Measurements from ENCODE around the gene EDN2.

EDN2 gene

GRCh38 chr1:41439234-41439633 is 45.2 kb downstream of the EDN2 start:
- Histone ChIP-seq H2AK5ac (ENCODE audit: low read length, severe bottlenecking) (no peak overlapping the region), H3K4ac (ENCODE audit: low read depth in 1 of 2, low read length in 2 of 2) (no peak overlapping the region), H4K8ac (ENCODE audit: low read length) (no peak overlapping the region), H2BK12ac (ENCODE audit: low read length in 2 of 2) (no peak overlapping the region), H3K27me3 (ENCODE audit: control insufficient read depth in 1 of 2, insufficient read depth in 1 of 2, low read length in 2 of 2) (peaks cover 30 to 47% of the 10 kb centered on the region in 2 experiments), H3K36me3 (ENCODE audit: control insufficient read depth in 1 of 2, insufficient read depth in 2 of 2, low read depth in 1 of 2, low read length in 2 of 2) (no peaks in the 10 kb centered on the region), H2BK15ac (ENCODE audit: low read depth, poor library complexity, severe bottlenecking) (no peak overlapping the region), H3K9me3 (ENCODE audit: control insufficient read depth, low read length) (peaks cover 3% of the 10 kb centered on the region), H3K4me1 (ENCODE audit: control insufficient read depth, insufficient read depth, low read depth, low read length) (peaks cover 9% of the 10 kb centered on the region), H2BK5ac (ENCODE audit: low read depth, low read length, poor library complexity, severe bottlenecking) (no peak overlapping the region), H3K4me3 (ENCODE audit: insufficient read depth in 1 of 2, low read depth in 1 of 2, low read length in 2 of 2) (no peak overlapping the region), H3K79me1 (replicated peaks; ENCODE audit: low read length, poor library complexity, severe bottlenecking) (no peaks in the 10 kb centered on the region), H2BK120ac (ENCODE audit: low read depth, low read length) (no peak overlapping the region), H3K18ac (ENCODE audit: low read depth in 1 of 2, low read length in 2 of 2) (no peak overlapping the region), H4K91ac (ENCODE audit: low read length) (no peak overlapping the region), H3K14ac (ENCODE audit: low read length in 2 of 2) (no peak overlapping the region), H2AFZ (ENCODE audit: low read depth, low read length) (no peak overlapping the region), H3K23ac (ENCODE audit: low read length in 2 of 2) (no peak overlapping the region), H3K27ac (ENCODE audit: low read length, poor library complexity, severe bottlenecking) (no peak overlapping the region), H3K9ac (ENCODE audit: low read length) (no peak overlapping the region), H3K4me2 (ENCODE audit: low read length, poor library complexity, severe bottlenecking) (no peak overlapping the region)
- no peak for DNase-seq
- 81% methylated on average over 6 of the region's 6 CpGs for WGBS

- WGBS = 100% methylated on average over 1 of the region's 1 CpG
- no peak overlapping the region for H4K91ac ChIP-seq (ENCODE audit: low read length)
- H3K18ac ChIP-seq (ENCODE audit: low read depth in 1 of 2, low read length in 2 of 2) = no peak overlapping the region
- no peak overlapping the region for H2BK12ac ChIP-seq (ENCODE audit: low read length in 2 of 2)
- no peak overlapping the region for H3K4me3 ChIP-seq (ENCODE audit: insufficient read depth in 1 of 2, low read depth in 1 of 2, low read length in 2 of 2)
- H2AK5ac ChIP-seq (ENCODE audit: low read length, severe bottlenecking) = no peak overlapping the region
- H2BK120ac ChIP-seq (ENCODE audit: low read depth, low read length) = no peak overlapping the region
- H2BK15ac ChIP-seq (ENCODE audit: low read depth, poor library complexity, severe bottlenecking) = no peak overlapping the region
- H3K36me3 ChIP-seq (ENCODE audit: control insufficient read depth in 1 of 2, insufficient read depth in 2 of 2, low read depth in 1 of 2, low read length in 2 of 2) = no peaks in the 10 kb centered on the region
- H2AFZ ChIP-seq (ENCODE audit: low read depth, low read length) = no peak overlapping the region
- H3K9ac ChIP-seq (ENCODE audit: low read length) = no peak overlapping the region
- H3K4me2 ChIP-seq (ENCODE audit: low read length, poor library complexity, severe bottlenecking) = no peak overlapping the region
- no peak overlapping the region for H3K4ac ChIP-seq (ENCODE audit: low read depth in 1 of 2, low read length in 2 of 2)
- no peak overlapping the region for H4K8ac ChIP-seq (ENCODE audit: low read length)
- H3K27me3 ChIP-seq (ENCODE audit: control insufficient read depth in 1 of 2, insufficient read depth in 1 of 2, low read length in 2 of 2) = peaks cover 30 to 51% of the 10 kb centered on the region in 2 experiments
- H3K79me1 ChIP-seq (replicated peaks; ENCODE audit: low read length, poor library complexity, severe bottlenecking) = no peaks in the 10 kb centered on the region
- no peak overlapping the region for H3K27ac ChIP-seq (ENCODE audit: low read length, poor library complexity, severe bottlenecking)
- H2BK5ac ChIP-seq (ENCODE audit: low read depth, low read length, poor library complexity, severe bottlenecking) = no peak overlapping the region
- H3K9me3 ChIP-seq (ENCODE audit: control insufficient read depth, low read length) = no peaks in the 10 kb centered on the region
- H3K4me1 ChIP-seq (ENCODE audit: control insufficient read depth, insufficient read depth, low read depth, low read length) = peaks cover 9% of the 10 kb centered on the region
- H3K23ac ChIP-seq (ENCODE audit: low read length in 2 of 2) = no peak overlapping the region
- DNase-seq = no peak
- no peak overlapping the region for H3K14ac ChIP-seq (ENCODE audit: low read length in 2 of 2)
Observed at GRCh38 chr1:41438711-41439110, 45.8 kb downstream of the EDN2 start.

GRCh38 chr1:41437011-41437355 is 47.5 kb downstream of the EDN2 start:
- no peak overlapping the region for H4K91ac ChIP-seq (ENCODE audit: low read length)
- H3K18ac ChIP-seq (ENCODE audit: low read depth in 1 of 2, low read length in 2 of 2) = no peak overlapping the region
- no peak overlapping the region for H3K14ac ChIP-seq (ENCODE audit: low read length in 2 of 2)
- DNase-seq = no peak
- H3K79me1 ChIP-seq (replicated peaks; ENCODE audit: low read length, poor library complexity, severe bottlenecking) = no peaks in the 10 kb centered on the region
- no peak overlapping the region for H3K4ac ChIP-seq (ENCODE audit: low read depth in 1 of 2, low read length in 2 of 2)
- no peaks in the 10 kb centered on the region for H3K36me3 ChIP-seq (ENCODE audit: control insufficient read depth in 1 of 2, insufficient read depth in 2 of 2, low read depth in 1 of 2, low read length in 2 of 2)
- no peak overlapping the region for H3K4me3 ChIP-seq (ENCODE audit: insufficient read depth in 1 of 2, low read depth in 1 of 2, low read length in 2 of 2)
- no peak overlapping the region for H2BK5ac ChIP-seq (ENCODE audit: low read depth, low read length, poor library complexity, severe bottlenecking)
- no peak overlapping the region for H3K9ac ChIP-seq (ENCODE audit: low read length)
- no peak overlapping the region for H2BK12ac ChIP-seq (ENCODE audit: low read length in 2 of 2)
- no peak overlapping the region for H2BK120ac ChIP-seq (ENCODE audit: low read depth, low read length)
- H2AK5ac ChIP-seq (ENCODE audit: low read length, severe bottlenecking) = no peak overlapping the region
- H3K27ac ChIP-seq (ENCODE audit: low read length, poor library complexity, severe bottlenecking) = no peak overlapping the region
- no peak overlapping the region for H2AFZ ChIP-seq (ENCODE audit: low read depth, low read length)
- no peak overlapping the region for H3K4me2 ChIP-seq (ENCODE audit: low read length, poor library complexity, severe bottlenecking)
- no peaks in the 10 kb centered on the region for H3K9me3 ChIP-seq (ENCODE audit: control insufficient read depth, low read length)
- H4K8ac ChIP-seq (ENCODE audit: low read length) = no peak overlapping the region
- WGBS = 91% methylated on average over 3 of the region's 3 CpGs
- no peak overlapping the region for H2BK15ac ChIP-seq (ENCODE audit: low read depth, poor library complexity, severe bottlenecking)
- H3K23ac ChIP-seq (ENCODE audit: low read length in 2 of 2) = no peak overlapping the region
- peaks cover 26% of the 10 kb centered on the region for H3K4me1 ChIP-seq (ENCODE audit: control insufficient read depth, insufficient read depth, low read depth, low read length)
- H3K27me3 ChIP-seq (ENCODE audit: control insufficient read depth in 1 of 2, insufficient read depth in 1 of 2, low read length in 2 of 2) = peaks cover 30 to 56% of the 10 kb centered on the region in 2 experiments

- H3K4me3 ChIP-seq (ENCODE audit: insufficient read depth in 1 of 2, low read depth in 1 of 2, low read length in 2 of 2) = no peak overlapping the region
- WGBS = 89% methylated on average over 5 of the region's 5 CpGs
- H3K4ac ChIP-seq (ENCODE audit: low read depth in 1 of 2, low read length in 2 of 2) = no peak overlapping the region
- no peak overlapping the region for H3K23ac ChIP-seq (ENCODE audit: low read length in 2 of 2)
- no peak for DNase-seq
- no peak overlapping the region for H3K9ac ChIP-seq (ENCODE audit: low read length)
- H3K36me3 ChIP-seq (ENCODE audit: control insufficient read depth in 1 of 2, insufficient read depth in 2 of 2, low read depth in 1 of 2, low read length in 2 of 2) = no peaks in the 10 kb centered on the region
- no peak overlapping the region for H3K14ac ChIP-seq (ENCODE audit: low read length in 2 of 2)
- peaks cover 30 to 61% of the 10 kb centered on the region in 2 experiments for H3K27me3 ChIP-seq (ENCODE audit: control insufficient read depth in 1 of 2, insufficient read depth in 1 of 2, low read length in 2 of 2)
- no peaks in the 10 kb centered on the region for H3K79me1 ChIP-seq (replicated peaks; ENCODE audit: low read length, poor library complexity, severe bottlenecking)
- peak overlapping the region in 1 of 2 experiments; percentile 56 for H2BK12ac ChIP-seq (ENCODE audit: low read length in 2 of 2)
- H2BK15ac ChIP-seq (ENCODE audit: low read depth, poor library complexity, severe bottlenecking) = no peak overlapping the region
- peaks cover 29% of the 10 kb centered on the region for H3K4me1 ChIP-seq (ENCODE audit: control insufficient read depth, insufficient read depth, low read depth, low read length)
- no peak overlapping the region for H4K8ac ChIP-seq (ENCODE audit: low read length)
- no peak overlapping the region for H3K27ac ChIP-seq (ENCODE audit: low read length, poor library complexity, severe bottlenecking)
- peak overlapping the region; percentile 8 for H2BK120ac ChIP-seq (ENCODE audit: low read depth, low read length)
- H3K4me2 ChIP-seq (ENCODE audit: low read length, poor library complexity, severe bottlenecking) = no peak overlapping the region
- no peak overlapping the region for H2BK5ac ChIP-seq (ENCODE audit: low read depth, low read length, poor library complexity, severe bottlenecking)
- no peak overlapping the region for H4K91ac ChIP-seq (ENCODE audit: low read length)
- H2AFZ ChIP-seq (ENCODE audit: low read depth, low read length) = no peak overlapping the region
- H2AK5ac ChIP-seq (ENCODE audit: low read length, severe bottlenecking) = no peak overlapping the region
- H3K9me3 ChIP-seq (ENCODE audit: control insufficient read depth, low read length) = no peaks in the 10 kb centered on the region
- H3K18ac ChIP-seq (ENCODE audit: low read depth in 1 of 2, low read length in 2 of 2) = no peak overlapping the region
Observed at GRCh38 chr1:41436281-41437010, 48.0 kb downstream of the EDN2 start.

Measured in mesenchymal stem cell (in vitro differentiated cells and primary cell).